ENCODE results near the gene ETV3.
"Not testable (repeated sequence)": the region's sequence is repeated elsewhere in the genome, so short reads cannot be mapped to it uniquely, and the experiment has no call there.

ETV3 gene

DNA sequence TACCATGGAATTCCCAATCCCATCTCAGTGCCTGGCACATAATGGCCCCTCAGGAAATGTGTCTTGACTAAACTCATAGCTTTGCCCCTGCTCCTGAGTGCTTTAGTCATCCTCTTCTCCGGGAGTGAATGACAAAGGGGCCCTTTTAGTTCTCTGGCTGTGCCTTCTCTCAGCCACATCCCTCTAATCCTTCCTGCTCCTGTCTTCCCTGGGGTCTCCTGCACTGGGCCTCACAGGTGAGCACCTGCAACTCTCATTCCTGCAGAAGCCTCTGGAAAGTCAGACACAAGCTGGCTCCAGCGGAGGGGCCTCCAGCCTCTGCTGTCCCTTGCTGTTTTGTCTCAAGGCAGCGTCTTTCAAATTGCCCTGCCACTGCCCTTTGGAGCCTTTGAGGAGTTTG lies 24.6 kb downstream of the ETV3 start:
- DNase-seq (ENCODE audit: low read depth in 1 of 2, low spot score in 1 of 2): no peak

DNA sequence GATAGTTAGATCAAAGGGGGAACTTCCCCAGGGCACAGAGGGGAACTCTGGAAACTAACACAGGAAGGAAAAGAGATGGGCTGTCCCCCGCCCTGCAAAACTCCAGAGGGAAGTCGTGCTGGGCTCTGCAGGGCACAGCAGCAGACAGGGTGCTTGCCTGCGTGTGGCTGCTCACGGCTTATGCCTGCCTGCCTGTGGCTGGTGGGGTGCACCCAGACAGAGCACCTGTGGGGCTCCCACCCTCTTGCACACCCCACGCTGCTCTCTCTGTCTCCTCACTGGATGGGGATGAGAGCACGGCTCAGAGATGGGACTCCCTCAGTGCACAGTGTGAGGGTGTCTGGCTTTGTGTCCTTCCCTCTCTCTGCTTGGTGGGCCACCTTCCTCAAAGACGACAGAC lies 25.1 kb downstream of the ETV3 start:
- no peak for DNase-seq (ENCODE audit: low read depth in 1 of 2, low spot score in 1 of 2)

DNA sequence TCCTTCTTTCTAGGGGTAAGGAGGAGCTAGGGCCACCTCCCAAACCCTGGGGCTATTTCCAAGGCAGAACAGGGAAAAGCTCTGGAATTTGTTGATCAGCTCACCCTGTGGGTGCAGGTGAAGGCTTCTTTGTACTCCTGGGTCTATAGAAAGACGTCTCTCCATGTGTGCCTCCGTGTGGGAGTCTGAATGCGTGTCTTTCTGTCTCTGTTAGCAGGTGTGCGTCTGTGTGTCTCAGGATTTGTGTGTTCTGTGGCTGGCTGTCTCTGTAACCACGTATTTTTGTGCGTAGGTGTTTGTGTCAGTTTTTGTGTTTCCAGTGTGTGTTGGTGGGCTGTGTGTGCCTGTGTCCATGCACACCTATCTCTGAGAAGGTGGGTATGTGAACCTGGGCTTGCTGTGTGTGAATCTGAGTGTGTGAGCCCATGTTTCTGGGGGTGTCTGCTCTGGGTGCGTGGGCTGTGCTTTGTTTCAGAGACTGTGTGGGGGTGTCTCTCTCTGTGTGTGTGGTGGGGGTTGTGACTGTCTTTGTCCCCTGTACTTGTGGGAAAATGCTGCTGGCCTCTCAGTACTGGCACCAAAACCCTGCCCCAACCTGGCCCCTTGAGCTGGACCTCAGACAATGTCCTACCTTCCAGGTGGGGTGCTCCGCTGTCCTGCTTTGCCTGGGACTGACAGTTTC lies 25.9 kb downstream of the ETV3 start:
- no peak for DNase-seq (ENCODE audit: low read depth in 1 of 2, low spot score in 1 of 2)

DNA sequence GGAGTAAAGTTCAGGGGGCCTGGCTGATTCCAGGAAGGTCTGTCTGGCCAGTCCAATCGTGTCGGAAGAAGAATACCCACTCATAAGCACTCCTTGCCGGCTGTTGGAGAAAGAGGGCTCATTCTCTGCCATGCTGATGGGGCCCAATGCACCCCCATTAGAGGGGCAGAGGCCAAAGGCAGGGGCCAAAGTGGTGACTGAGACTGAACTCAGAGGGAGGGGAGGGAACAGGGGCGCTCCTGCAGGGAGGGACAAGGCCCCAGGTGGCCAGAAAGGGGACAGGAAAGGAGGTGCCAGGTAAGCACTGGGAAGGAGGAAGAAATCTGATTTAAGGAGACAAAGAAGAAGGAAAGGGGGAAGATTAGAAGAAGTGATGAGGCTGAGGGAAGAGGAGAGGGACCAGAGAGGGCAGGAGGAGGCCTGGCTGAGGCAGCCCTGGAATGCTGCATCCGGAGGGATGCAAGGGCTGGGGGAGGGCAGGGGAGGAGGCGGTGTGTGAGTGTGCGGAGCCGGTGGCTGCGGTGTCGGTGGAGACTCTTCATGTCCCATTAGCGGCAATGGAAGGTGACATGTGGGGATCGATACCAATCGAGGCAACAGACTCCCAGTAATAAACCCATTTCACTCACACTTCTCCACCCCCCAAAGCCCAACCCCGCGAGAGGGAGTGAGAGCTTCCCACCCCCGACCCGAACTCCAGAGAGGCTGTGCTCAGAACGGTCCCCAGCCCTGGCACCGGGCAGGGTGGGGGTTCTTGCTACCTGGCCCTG lies 26.6 kb downstream of the ETV3 start:
- DNase-seq (ENCODE audit: low read depth in 1 of 2, low spot score in 1 of 2): no peak

DNA sequence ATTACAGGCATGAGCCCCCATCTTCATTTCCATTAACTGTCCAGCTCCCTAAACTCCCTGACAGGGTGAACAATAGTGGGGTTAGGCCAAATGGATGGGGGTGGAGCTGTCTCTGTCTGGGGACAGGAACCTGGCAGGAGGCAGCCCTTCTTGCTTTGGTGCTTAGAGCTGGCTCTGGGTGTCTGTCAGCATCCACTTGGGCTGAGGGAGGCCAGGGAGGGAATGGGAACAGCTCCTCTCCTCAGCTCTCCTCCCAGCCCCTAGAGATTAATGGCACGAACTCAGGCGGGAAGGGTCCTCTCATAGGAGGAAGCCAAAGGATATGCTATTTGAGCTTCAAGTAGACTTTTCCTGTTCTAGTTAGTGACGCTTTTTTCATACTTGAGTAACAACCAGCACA lies 27.5 kb downstream of the ETV3 start:
- DNase-seq (ENCODE audit: low read depth in 1 of 2, low spot score in 1 of 2): no peak

DNA sequence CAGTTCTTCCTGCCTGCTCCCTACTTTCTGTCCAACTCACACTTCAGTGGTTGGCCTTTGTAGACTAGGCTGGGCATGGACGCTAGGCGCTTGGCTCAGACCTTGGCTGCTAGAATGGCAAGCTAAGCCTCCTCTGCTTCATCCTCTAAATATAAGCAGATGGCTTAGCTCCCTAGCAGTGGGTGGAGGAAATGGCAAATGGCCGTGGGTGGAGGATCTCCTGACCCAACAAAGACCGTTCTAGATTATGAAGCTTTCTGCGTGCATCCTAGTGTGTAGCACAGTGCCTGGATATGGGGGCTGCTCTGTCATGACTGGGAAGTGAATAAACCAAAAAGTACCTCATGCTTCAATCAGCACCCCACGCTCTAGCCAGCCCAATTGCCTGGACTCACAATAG lies 28.2 kb downstream of the ETV3 start:
- DNase-seq (ENCODE audit: low read depth in 1 of 2, low spot score in 1 of 2): no peak

DNA sequence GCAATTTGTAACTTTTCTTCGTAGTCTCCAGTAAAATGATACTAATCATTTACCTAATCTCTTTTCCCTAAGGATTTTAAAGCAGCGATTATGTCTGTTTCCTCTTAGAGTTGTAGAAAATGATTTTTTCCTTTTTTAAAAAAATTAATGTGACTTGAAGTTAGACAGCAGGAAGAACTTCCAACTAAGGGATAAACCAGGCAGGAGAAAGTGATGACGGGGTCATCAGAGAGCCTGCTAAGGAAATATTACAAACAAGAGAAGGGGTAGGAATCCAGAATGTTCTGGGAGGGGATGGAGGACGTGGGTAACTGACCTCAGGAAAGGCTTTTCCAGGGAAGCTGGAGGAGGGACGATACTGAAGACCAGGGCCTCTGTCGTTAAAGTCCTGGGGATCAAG lies 29.7 kb downstream of the ETV3 start:
- DNase-seq (ENCODE audit: low read depth in 1 of 2, low spot score in 1 of 2): no peak

DNA sequence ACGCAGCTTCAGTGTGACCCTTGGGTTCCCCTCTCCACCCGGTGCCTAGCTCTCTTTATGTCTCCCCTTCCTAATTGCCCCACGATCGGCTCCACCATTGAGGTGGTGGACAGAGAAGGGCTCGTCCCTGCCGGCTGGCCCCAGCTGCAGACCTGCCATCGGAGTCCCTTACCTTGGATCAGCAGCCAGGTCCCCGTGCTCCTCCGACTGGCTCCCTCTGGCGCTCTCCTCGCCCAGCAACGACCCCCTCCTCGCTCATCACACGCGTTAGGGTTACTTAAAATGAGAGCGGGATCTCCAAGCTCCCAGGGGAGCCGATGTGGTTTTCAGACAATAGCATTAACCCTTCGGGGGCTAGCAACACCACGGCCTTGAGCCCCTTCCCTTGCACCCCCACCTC lies 30.5 kb downstream of the ETV3 start:
- no peak for DNase-seq (ENCODE audit: low read depth in 1 of 2, low spot score in 1 of 2)

DNA sequence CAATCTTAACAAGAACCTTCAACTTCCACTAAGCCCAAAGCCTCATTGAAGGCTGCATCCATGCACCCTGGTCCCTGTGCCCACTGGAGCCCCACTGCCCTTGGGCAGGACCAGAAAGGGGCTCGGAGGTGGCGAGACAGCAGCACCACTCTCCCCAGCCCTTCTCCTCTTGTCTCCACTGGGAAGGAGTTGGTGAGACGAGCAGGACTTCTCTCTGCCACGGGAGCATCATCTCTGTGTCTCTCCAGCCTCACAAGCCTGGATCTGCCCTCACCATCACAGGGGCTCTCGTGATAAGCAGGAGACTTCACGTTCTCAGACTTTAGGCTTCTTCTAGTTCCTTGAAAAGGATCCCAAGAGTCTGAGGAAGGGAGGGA lies 31.4 kb downstream of the ETV3 start:
- DNase-seq (ENCODE audit: low read depth in 1 of 2, low spot score in 1 of 2): no peak

DNA sequence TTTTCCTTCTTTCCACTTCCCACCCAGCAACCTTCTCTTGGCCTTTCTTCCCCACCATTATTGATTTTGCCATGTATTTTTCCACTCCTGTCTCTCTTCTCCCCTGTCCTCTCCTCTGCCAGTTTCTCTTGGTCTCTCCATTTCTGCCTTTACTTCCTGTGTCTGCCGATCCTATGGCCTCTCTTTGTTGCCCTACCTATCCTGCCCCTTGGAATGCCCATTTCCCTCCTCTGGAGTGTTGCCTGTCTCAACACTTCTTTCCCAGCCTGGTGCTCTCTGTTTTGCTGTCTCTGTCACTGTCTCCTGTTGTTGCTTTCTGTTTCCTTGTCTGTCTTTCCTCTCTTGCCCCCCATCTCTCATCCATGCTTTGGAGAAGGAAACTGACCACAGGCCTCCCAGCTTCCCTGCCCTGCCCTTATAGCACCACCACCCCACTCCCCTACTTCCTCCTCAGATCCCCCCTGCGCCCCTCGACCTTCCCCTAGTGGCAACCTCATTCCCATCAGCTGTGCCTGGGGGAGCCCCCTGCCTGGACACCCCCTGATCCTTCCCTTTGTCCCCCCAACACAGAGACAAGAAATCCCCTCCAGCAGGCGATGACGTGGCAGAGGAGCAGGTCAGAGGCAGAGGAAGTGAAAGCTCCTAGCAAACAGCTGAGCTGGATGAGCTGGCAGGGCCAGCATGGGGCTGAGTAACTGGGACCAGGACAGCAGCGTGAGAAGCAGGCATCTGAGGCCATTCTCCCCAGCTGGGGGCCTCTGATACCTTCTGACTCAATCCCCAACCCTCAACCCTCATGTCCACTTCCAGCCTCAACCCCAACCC lies 32.0 kb downstream of the ETV3 start:
- DNase-seq (ENCODE audit: low read depth in 1 of 2, low spot score in 1 of 2): no peak

DNA sequence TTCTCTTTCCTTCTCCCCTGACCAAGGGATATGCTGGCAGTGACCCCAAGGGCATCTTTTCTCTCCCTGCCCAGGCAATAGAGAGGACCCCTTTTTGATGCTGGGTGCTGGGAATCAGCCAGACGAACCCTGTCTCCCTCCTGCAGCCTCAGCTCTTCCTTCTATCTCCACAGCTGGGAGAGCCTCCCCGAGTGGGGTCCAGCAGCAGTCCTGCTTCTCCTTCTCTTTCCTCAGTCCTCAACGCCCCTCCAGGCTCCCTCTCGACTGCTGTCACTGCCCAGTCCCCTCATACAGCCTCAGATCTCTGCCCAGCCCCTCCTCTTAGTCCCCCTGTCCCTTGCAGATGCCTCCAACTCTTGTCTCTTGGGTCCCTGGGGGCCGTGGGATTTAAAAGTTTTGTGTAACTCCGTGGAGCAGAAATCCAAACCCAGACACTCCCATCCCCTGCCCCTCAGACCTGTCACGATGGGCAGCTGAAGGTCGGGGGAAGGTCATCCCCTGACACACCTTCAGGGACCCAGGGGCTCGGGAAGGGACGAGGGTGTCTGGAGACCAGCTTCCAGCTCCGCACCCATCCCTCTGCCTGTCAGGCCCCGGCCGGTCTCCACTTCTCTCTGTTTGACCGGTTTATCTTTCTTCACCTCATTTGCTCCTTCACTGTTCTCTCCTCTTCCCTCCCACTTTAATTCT lies 32.8 kb downstream of the ETV3 start:
- DNase-seq (ENCODE audit: low read depth in 1 of 2, low spot score in 1 of 2): no peak

DNA sequence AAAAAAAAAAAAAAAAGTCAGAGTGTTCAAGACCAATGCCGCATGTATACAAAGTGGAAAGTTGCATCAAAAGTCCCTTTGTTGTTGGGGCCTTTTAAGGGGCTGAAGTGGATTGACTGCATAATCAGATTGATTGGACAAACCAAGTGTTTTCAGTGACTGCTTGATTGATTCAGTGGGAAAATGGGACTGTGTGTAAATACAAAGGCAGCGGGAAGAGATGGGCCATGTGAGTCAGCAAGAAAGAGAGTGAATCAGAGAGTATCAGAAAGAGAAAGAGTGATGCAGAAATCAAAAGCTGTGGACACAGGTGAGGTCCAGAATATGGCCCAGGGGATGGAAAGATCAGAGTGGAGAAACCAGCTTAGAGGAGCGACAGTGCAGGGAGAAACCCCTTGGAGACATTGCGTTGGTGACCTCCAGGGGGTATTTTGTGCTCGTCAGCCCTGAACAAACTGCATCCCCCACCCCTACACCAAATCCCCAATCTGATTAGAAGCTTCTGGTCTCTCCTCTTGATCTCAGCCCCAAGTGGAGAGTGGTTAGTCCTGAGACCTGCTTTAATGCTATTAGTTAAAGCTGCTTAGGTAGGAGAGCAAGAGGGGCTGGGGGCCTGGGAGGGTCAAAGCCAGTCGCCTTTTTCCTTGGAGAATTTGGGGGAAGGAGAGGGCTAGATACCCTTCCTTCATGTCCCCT lies 33.4 kb downstream of the ETV3 start:
- DNase-seq (ENCODE audit: low read depth in 1 of 2, low spot score in 1 of 2): no peak

DNA sequence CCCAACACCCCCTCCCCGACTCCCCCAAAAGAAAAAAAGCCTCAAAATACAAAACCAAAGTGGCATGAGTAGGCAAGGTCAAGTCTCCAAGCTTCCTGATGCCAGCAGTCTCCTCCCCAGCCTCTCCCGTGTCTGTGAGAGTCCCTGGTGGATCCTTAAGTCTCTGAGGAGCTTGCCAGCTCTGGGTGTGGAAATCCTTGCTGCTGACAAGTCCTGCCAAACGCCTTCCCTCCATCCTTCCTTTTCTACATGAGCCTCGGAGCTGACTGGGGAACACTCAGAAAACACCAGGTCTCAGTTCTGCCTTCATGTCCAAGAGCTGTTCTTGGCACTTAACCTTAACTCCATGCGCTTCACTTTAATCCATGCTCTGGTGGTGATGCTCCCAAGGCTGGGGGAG lies 34.9 kb downstream of the ETV3 start:
- no peak for DNase-seq (ENCODE audit: low read depth in 1 of 2, low spot score in 1 of 2)

DNA sequence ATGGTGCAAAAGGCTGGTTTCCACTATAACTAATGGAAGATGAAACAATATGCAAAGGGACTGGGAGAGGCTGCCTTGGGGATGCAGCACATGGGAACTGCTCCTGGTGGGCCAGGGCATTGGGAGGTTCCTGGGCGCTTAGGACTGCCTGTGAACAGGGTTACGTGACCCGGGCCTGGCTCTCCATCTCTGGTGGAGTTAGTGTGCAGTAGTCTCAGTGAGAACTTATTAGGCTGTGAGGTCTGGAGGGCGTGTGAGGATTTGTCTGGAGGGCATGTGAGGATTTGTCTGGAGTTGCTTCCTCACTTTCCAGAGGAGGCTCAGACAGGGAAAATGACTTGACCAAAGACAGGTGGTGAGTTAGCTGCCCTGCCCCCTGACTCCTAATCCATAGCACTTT lies 37.0 kb downstream of the ETV3 start:
- no peak for DNase-seq (ENCODE audit: low read depth in 1 of 2, low spot score in 1 of 2)

DNA sequence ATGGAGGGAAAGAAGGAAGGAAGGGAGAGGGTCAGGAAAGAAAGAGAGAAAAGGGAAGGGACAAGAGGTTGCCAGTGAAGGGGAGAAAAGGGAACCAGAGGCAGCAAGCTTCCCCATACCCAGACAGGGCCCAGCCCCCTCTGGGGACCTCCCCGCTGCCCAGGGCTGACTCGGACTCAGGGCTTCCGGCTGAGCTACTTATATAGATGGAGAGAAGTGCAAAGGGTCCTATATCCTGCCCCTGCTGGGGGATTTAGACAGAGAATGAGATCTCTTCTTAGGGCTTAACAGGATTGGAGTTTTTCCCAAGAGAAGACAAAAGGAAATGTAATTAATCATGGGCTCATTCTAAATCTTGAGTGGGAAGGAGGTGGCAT lies 38.6 kb downstream of the ETV3 start, which contains the start of gene ETV3L:
TSS of gene ETV3L (minus strand) at position 176 of the 377 bp plus-strand sequence. CDS start 285 bp downstream, outside the sequence.
- no peak for DNase-seq (ENCODE audit: low read depth in 1 of 2, low spot score in 1 of 2)

DNA sequence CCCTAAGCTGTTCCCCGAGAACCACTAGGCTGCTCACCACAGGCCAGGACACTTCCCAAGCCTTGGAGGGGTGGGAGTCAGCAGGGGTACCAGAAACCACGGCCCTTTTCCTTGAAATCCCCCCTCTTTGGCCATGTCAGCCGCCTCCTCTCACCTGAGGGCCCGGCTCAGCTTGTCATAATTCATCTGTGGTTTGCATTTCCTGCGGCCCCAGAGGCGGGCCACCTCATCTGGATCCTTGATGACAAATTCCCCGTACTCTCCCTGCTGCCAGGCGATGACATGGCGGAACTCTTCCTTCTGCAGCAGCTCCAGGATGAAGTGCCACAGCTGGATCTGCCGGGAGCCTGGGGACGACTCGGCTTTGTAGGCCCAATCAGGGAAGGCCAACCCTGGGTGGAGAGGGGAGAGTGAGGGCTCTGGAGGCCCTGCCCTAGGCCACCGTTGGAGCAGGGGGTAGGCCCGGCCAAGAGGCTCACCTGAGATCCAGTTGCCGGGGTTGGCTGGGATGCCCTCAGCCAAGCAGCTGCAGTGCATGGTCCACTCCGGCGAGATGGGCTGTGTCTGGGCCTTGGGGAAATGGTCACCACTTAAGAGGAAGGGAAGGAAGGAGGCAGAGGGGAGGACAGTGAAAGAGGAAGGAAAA lies 39.1 kb downstream of the ETV3 start:
- not testable (repeated sequence) for DNase-seq (ENCODE audit: low read depth in 1 of 2, low spot score in 1 of 2)

DNA sequence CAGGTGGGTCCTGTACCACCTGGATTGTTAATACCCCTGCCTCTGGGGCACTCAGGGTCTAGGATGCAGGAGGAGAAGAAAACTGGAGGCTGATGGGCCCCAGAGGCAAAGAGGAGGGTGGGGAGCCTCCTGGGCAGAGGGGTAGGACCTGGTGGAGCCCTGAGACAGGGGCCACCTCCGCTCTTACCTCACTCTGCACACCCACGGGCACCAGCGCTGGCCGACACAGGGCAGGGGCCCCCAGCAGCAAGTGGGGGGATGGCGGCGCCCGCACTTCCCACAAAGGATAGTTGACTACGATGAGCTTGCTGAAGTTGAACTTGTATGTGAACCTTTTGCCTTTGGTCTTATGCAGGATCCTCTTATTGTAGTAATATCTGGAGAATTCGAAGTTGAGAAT lies 39.7 kb downstream of the ETV3 start:
- no peak for DNase-seq (ENCODE audit: low read depth in 1 of 2, low spot score in 1 of 2)

DNA sequence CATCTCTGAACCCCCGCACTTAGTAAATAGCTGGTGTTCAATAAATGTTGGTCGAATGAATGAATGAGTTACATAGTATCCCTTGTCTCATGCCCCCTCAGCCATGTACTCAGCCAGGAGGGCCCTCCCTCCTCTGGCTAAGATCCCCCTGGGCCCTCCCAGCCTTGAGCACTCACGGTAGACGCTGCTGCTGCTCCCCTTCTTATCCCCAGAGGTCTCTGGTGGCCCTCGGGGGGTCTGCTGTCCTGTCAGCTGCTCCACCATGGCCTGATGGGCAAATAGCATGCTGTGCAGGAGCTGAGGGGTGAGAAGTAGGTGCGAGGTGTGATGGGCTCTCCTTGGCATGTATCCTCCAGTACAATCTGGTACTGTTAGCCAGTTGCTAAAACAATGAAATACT lies 40.5 kb downstream of the ETV3 start:
- no peak for DNase-seq (ENCODE audit: low read depth in 1 of 2, low spot score in 1 of 2)

DNA sequence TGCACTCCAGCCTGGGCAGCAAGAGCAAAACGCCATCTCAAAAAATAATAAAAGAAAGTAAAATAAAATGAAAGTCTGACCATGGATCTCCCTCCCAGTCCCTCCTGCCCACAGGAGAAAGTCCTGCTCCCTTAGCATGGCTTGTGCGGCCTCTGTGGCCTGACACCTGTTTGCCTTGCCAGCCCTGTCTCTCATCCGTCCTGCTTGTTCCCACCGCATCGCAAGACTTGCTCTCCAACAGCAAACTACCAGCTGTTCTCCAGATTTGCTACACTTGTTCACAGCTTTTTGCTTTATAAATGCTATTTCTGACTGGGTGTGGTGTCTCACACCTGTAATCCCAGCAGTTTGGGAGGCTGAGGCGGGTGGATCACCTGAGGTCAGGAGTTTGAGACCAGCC lies 41.3 kb downstream of the ETV3 start:
- no peak for DNase-seq (ENCODE audit: low read depth in 1 of 2, low spot score in 1 of 2)

DNA sequence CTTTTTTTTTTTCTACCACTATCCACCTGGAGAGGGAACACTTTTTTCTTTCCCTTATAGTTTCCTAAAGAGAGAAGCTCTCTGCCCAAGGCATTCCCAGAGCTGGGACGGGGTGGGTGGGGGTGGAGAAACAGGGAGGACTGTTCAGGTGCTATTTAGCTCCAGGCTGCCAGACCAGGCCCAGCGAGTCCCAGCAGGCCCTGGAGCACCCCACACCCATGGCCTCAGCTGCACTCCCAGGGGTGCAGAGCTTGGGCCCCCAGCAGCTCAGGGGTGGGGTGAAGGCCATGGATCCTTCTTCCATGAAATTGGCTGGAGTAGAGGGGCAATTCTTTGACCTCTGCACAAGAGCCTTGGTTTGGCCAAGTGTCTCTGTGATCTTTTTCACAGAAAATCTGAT lies 42.6 kb downstream of the ETV3 start:
- no peak for DNase-seq (ENCODE audit: low read depth in 1 of 2, low spot score in 1 of 2)

Data from activated CD4-positive, alpha-beta T cell treated with anti-CD3 and anti-CD28 coated beads, Interleukin-2, amount 50 U/mL, for 24 hours (primary cell).